Activated CD8-positive, alpha-beta T cell treated with anti-CD3 and anti-CD28 coated beads, Interleukin-2, amount 10 ng/mL, durations not matched to agents 7 days and 5 days (primary cell): Measurements from ENCODE around the gene RTN3. TPM values are rescaled to one million over a fixed set of nuclear protein-coding genes. Genes with fewer than 3 reads are reported as not detected.
"Not testable (repeated sequence)": the region's sequence is repeated elsewhere in the genome, so short reads cannot be mapped to it uniquely, and the experiment has no call there.

Experiments used
- ATAC-seq: fragments of 150-1000 bp; cut with Tn5 transposase; one replicate; pipeline ENCODE4 v1.10.0; 2021; ENCODE audit warnings: moderate library complexity
- CTCF ChIA-PET: fragments of 350-600 bp; sonication (Branson Sonifier 250); formaldehyde crosslinking; loops from one replicate; lab custom pipeline; 2021; ENCODE audit warnings: antibody characterized with exemption; lab: Charles Lee
- POLR2A ChIA-PET: fragments of 350-600 bp; sonication (Branson Sonifier 250); formaldehyde crosslinking; loops from one replicate; lab custom pipeline; 2021; ENCODE audit warnings: antibody characterized with exemption; lab: Charles Lee
- DNase-seq: peaks from one replicate; pipeline ENCODE4 v3.0.0-alpha.2; 2020
- H3K27ac Mint-ChIP-seq: one replicate; pipeline ENCODE4 v1.8.0; 2021; ENCODE audit warnings: mild to moderate bottlenecking, mixed read lengths
- H3K27me3 Mint-ChIP-seq: one replicate; pipeline ENCODE4 v1.8.0; 2021; ENCODE audit warnings: low read depth, mixed read lengths
- H3K36me3 Mint-ChIP-seq: one replicate; pipeline ENCODE4 v1.8.0; 2021; ENCODE audit warnings: low read depth, mixed read lengths
- H3K4me1 Mint-ChIP-seq: one replicate; pipeline ENCODE4 v1.8.0; 2021; ENCODE audit warnings: low read depth, mixed read lengths
- H3K4me3 Mint-ChIP-seq: one replicate; pipeline ENCODE4 v1.8.0; 2021; ENCODE audit warnings: mild to moderate bottlenecking, mixed read lengths
- H3K9me3 Mint-ChIP-seq: one replicate; pipeline ENCODE4 v1.8.0; 2022; ENCODE audit warnings: mixed read lengths; ENCODE audit not compliant: insufficient read depth
- total RNA-seq, 2 experiments: library from RNA; stranded (reverse); gene quantifications; one replicate each; pipeline ENCODE4 v1.2.3, GENCODE V29; 2021

RTN3 gene
- total RNA-seq, 2 experiments from 2014 or later = 62.2 to 62.4 TPM

- POLR2A ChIA-PET, H3K4me3 Mint-ChIP-seq, H3K9me3 Mint-ChIP-seq, H3K27ac Mint-ChIP-seq, H3K36me3 Mint-ChIP-seq, ATAC-seq, CTCF ChIA-PET, DNase-seq: not testable (repeated sequence)
- Mint-ChIP-seq H3K27me3 (peaks cover 38% of the 10 kb centered on the region), H3K4me1 (peaks cover 12% of the 10 kb centered on the region)
These were observed 90.5 kb downstream of the RTN3 start for GRCh38 chr11:63771741-63772318.

GRCh38 chr11:63775191-63775590 lies 93.9 kb downstream of the RTN3 start:
- H3K9me3 Mint-ChIP-seq = no peaks in the 10 kb centered on the region
- ChIA-PET CTCF (no interaction called here), POLR2A (no interaction called here)
- no peak overlapping the region for H3K4me3 Mint-ChIP-seq
- ATAC-seq (no peak), DNase-seq (no peak)
- peaks cover 40% of the 10 kb centered on the region for H3K27me3 Mint-ChIP-seq
- H3K4me1 Mint-ChIP-seq = no peaks in the 10 kb centered on the region
- no peak overlapping the region for H3K27ac Mint-ChIP-seq
- H3K36me3 Mint-ChIP-seq = no peaks in the 10 kb centered on the region

DNA sequence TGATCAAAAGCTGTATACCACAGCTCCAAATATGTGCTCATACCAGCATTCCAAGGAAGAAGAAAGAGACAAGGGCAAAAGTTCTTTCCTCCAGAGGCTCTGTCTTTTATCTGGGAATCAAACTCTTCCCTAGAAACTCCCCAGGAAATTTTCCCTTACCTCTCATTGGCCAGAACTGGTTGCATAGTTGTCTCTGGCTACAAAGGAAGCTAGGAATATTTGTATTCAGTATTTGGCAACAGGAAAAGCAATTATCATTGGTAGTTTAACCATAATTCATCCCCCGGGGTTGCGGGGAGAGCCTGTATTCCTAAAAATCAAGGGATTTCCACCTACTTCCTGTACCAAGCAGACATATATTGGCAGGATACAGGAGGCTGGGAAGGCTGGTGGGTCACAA lies 97.7 kb downstream of the RTN3 start:
- H3K4me1 Mint-ChIP-seq = no peaks in the 10 kb centered on the region

GRCh38 chr11:63782749-63783148 lies 101.4 kb downstream of the RTN3 start:
- Mint-ChIP-seq H3K36me3 (no peaks in the 10 kb centered on the region), H3K27ac (no peak overlapping the region), H3K4me1 (no peaks in the 10 kb centered on the region), H3K4me3 (no peak overlapping the region), H3K27me3 (peaks cover 14% of the 10 kb centered on the region), H3K9me3 (no peaks in the 10 kb centered on the region)
- POLR2A ChIA-PET = no interaction called here
- no peak for DNase-seq
- no peak for ATAC-seq
- CTCF ChIA-PET = interaction anchor here (1.2 kb wide), 1 partner anchor 14 kb away, joined by 3 read pairs; the partner anchor contains the start of gene ZFTA

More for the DNA sequence above, 97.7 kb downstream of the RTN3 start:
- POLR2A ChIA-PET = no interaction called here
- no peak for DNase-seq
- CTCF ChIA-PET = interaction anchor here (0.7 to 2.5 kb wide), 2 partner anchors 11 kb away, joined by 3 to 11 read pairs; partner anchors contain the start of gene ZFTA
- Mint-ChIP-seq H3K36me3 (no peaks in the 10 kb centered on the region), H3K9me3 (no peaks in the 10 kb centered on the region), H3K27me3 (peaks cover 16% of the 10 kb centered on the region), H3K27ac (no peak overlapping the region), H3K4me3 (no peak overlapping the region)
- ATAC-seq = no peak

- Mint-ChIP-seq H3K27ac (no peak overlapping the region), H3K4me3 (no peak overlapping the region), H3K9me3 (no peaks in the 10 kb centered on the region), H3K27me3 (peaks cover 12% of the 10 kb centered on the region), H3K4me1 (no peaks in the 10 kb centered on the region), H3K36me3 (no peaks in the 10 kb centered on the region)
- DNase-seq (no peak), ATAC-seq (no peak)
- ChIA-PET CTCF (interaction anchor here (0.5 to 1.2 kb wide), 2 partner anchors 15 to 166 kb away, joined by 3 read pairs; partner anchors contain the start of gene ZFTA), POLR2A (no interaction called here)
These were observed 102.8 kb downstream of the RTN3 start for GRCh38 chr11:63783925-63784592.

DNA sequence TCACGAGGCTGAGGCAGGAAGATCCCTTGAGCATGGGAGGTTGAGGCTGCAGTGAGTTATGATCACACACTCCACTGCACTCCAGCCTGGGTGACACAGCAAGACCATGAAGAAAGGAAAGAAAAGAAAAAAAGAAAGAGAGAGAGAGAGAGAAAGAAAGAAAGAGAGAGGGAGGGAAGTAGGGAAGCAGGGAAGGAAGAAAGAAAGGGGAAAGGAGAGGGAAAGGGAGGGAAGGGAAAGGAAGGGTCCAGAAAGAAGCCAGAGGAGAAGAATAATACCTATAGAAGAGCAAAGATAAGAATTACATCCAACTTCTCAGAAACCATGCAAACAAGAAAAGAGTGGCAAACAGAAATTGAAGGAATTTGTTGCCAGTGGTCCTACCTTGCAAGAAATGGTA lies 104.5 kb downstream of the RTN3 start:
- no peak overlapping the region for H3K4me3 Mint-ChIP-seq
- no peaks in the 10 kb centered on the region for H3K4me1 Mint-ChIP-seq
- no peak for ATAC-seq
- no peaks in the 10 kb centered on the region for H3K36me3 Mint-ChIP-seq
- peaks cover under 1% of the 10 kb centered on the region for H3K9me3 Mint-ChIP-seq
- H3K27me3 Mint-ChIP-seq = peaks cover 10% of the 10 kb centered on the region
- no peak for DNase-seq
- ChIA-PET POLR2A (no interaction called here), CTCF (interaction anchor here (1.2 kb wide), 1 partner anchor 48 kb away, joined by 4 read pairs; no protein-coding TSS in a partner anchor)
- H3K27ac Mint-ChIP-seq = no peak overlapping the region

DNA sequence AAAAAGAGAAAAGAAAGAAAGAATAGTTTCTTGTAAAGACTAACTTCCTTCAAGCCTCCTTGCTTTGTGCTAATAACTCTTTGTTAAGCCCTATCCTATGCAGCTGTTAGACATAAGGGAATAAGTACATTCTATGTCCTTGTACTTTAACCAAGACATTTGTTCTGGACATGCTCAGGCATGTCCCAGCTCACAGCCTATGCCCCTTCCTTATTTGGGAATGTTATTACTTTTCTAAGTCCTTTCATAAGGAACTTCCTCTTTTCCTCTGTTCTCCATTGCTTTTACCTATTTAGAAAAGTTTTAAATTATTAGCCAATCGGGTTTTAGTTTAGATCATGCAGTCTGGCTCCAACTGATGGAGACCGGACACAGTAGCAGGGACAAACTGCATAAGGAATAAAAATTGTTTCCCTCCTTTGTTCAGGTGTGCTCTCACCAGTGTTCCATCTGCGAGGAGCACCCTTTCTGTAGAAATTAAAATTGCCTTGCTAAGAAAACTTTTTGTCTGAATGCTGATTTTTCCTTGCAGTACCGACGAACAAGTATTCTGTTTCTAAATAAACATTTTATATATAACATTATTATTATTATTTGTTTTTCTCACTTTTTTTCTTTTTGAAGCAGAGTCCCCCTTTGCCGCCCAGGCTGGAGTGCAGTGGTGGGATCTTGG lies 110.3 kb downstream of the RTN3 start:
- DNase-seq (no peak), ATAC-seq (no peak)
- POLR2A ChIA-PET = no interaction called here
- CTCF ChIA-PET = no interaction called here
- peaks cover 10% of the 10 kb centered on the region for H3K9me3 Mint-ChIP-seq
- peaks cover 3% of the 10 kb centered on the region for H3K36me3 Mint-ChIP-seq
- H3K4me1 Mint-ChIP-seq = no peaks in the 10 kb centered on the region
- no peak overlapping the region for H3K27ac Mint-ChIP-seq
- no peaks in the 10 kb centered on the region for H3K27me3 Mint-ChIP-seq
- no peak overlapping the region for H3K4me3 Mint-ChIP-seq

DNA sequence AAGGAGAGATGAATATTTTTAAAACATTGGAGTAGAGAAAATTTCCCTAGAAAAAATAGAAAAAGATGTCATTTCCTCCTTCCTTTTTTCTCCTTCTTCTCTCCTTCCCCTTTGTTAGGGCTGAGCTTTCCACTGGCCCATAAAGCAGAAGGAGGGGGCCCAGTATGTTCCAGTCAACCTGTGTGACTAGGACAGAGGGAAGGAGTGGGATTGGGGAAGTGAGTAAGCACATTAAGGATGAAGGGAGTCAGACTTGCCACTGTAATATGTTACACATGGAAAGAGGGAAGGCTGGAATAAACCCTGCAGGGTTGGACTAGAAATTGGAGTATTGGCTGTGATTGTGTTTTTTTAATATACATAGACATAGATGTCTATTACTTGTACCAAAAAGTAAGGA lies 111.9 kb downstream of the RTN3 start:
- Mint-ChIP-seq H3K9me3 (peaks cover 10% of the 10 kb centered on the region), H3K36me3 (peaks cover 3% of the 10 kb centered on the region), H3K27me3 (no peaks in the 10 kb centered on the region), H3K4me3 (no peak overlapping the region), H3K27ac (no peak overlapping the region), H3K4me1 (no peaks in the 10 kb centered on the region)
- ATAC-seq (no peak), DNase-seq (no peak)
- POLR2A ChIA-PET = no interaction called here
- CTCF ChIA-PET = no interaction called here

DNA sequence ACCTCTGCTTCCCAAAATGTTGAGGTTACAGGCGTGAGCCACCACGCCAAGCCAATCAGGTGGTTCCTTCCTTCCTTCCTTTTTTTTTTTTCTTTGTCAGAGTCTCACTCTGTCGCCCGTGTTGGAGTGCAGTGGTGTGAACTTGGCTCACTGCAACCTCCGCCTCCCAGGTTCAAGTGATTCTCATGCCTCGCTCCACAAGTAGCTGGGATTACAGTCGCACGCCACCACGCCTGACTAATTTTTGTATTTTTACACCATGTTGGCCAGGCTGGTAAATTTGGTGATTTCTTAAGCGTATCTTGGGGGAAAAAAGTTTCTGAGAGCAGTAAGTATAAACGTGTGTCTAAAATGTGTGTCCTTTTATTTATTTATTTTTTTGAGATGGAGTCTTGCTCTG lies 113.8 kb downstream of the RTN3 start:
- Mint-ChIP-seq H3K36me3 (peaks cover 3% of the 10 kb centered on the region), H3K4me3 (no peak overlapping the region), H3K27me3 (no peaks in the 10 kb centered on the region), H3K4me1 (no peaks in the 10 kb centered on the region), H3K27ac (no peak overlapping the region), H3K9me3 (peaks cover 10% of the 10 kb centered on the region)
- ChIA-PET POLR2A (no interaction called here), CTCF (interaction anchor here (0.6 kb wide), 1 partner anchor 112 kb away, joined by 3 read pairs; no protein-coding TSS in a partner anchor)
- DNase-seq (no peak), ATAC-seq (no peak)

DNA sequence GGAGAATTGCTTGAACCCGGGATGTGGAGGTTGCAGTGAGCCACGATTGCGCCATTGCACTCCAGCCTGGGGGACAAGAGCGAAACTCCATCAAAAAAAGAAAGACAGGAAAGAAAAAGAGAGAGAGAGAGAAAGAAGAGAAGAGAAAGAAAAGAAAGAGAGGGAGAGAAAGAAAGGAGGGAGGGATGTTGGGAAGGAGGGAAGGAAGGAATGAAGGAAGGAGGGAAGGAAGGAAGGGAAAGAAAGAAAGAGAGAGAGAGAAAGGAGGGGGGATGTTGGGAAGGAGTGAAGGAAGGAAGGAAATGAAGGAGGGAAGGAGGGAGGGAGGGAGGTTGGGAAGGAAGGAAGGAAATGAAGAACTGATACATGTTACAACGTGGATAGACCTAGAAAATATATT lies 119.6 kb downstream of the RTN3 start:
- Mint-ChIP-seq H3K9me3 (no peaks in the 10 kb centered on the region), H3K27ac (no peak overlapping the region), H3K4me3 (no peak overlapping the region), H3K4me1 (no peaks in the 10 kb centered on the region), H3K27me3 (no peaks in the 10 kb centered on the region), H3K36me3 (no peaks in the 10 kb centered on the region)
- no peak for ATAC-seq
- no peak for DNase-seq
- ChIA-PET POLR2A (no interaction called here), CTCF (interaction anchor here (1.3 kb wide), 1 partner anchor 120 kb away, joined by 4 read pairs; no protein-coding TSS in a partner anchor)

DNA sequence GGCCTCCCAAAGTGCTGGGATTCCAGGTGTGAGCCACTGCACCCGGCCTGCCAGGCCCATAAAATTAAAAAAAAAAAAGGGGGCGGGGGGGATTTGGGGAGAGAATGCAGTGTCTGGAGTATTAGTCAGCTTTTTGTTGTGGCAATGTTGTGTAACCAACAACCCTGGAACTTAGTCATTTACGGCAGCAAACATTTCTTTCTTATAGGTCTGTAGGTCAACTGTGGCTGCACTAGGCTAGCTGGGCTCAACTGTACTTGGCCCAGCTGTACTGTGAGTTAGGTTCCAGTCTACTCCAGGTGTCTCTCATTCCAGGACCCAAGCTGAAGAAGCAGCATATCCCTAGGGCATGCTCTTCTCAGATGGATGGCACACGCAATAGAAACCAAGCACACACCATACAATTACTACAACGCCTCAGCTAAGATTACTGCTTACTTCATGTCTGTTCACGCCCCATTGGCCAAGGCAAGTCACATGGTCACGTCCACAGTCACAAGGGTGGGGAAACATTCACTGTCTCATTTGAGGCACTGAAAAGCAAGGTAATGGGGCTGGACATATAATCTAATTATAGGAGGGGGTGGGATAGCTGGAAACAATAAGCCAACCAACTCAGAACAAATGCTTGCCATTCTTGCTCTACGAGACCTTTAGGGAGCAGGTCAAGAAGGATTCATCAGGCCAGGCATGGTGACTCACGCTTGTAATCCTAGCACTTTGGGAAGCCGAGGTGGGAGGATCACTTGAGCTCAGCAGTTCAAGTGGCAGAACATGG lies 121.5 kb downstream of the RTN3 start:
- CTCF ChIA-PET = interaction anchor here (1.1 kb wide), 1 partner anchor 64 kb away, joined by 3 read pairs; no protein-coding TSS in a partner anchor
- Mint-ChIP-seq H3K36me3 (no peaks in the 10 kb centered on the region), H3K27ac (no peak overlapping the region), H3K9me3 (no peaks in the 10 kb centered on the region), H3K27me3 (no peaks in the 10 kb centered on the region), H3K4me1 (no peaks in the 10 kb centered on the region), H3K4me3 (no peak overlapping the region)
- DNase-seq (no peak), ATAC-seq (no peak)
- POLR2A ChIA-PET = no interaction called here
